WTC11 (cell line): Measurements from ENCODE around the gene TMCC1.
"Not testable (repeated sequence)": the region's sequence is repeated elsewhere in the genome, so short reads cannot be mapped to it uniquely, and the experiment has no call there.

Source experiments
- CREM ChIP-seq: sonication (generic); formaldehyde crosslinking; IDR thresholded peaks from 2 replicates; pipeline ENCODE4 v1.8.1; 2022; ENCODE audit warnings: mild to moderate bottlenecking, missing genetic modification reagents, moderate library complexity
- CTCF ChIP-seq: fragments of 200-600 bp; IDR thresholded peaks from 2 replicates; pipeline ENCODE4 v1.8.0; 2022; ENCODE audit warnings: antibody characterized with exemption
- E2F4 ChIP-seq: sonication (generic); formaldehyde crosslinking; IDR thresholded peaks from 2 replicates; pipeline ENCODE4 v1.8.1; 2022; ENCODE audit warnings: low read depth, mild to moderate bottlenecking, moderate library complexity, missing genetic modification reagents, borderline replicate concordance
- FOXJ3 ChIP-seq: sonication (generic); formaldehyde crosslinking; IDR thresholded peaks from 2 replicates; pipeline ENCODE4 v1.9.0; 2021; ENCODE audit warnings: missing genetic modification reagents, mild to moderate bottlenecking, borderline replicate concordance
- JUN ChIP-seq: sonication (generic); formaldehyde crosslinking; IDR thresholded peaks from 2 replicates; pipeline ENCODE4 v1.8.0; 2023; ENCODE audit warnings: mild to moderate bottlenecking, missing genetic modification reagents
- NFYB ChIP-seq: sonication (generic); formaldehyde crosslinking; conservative IDR thresholded peaks from 2 replicates; pipeline ENCODE4 v1.8.0; 2022; ENCODE audit warnings: low read depth, missing genetic modification reagents
- PREB ChIP-seq: sonication (generic); formaldehyde crosslinking; IDR thresholded peaks from 2 replicates; pipeline ENCODE4 v1.8.1; 2022; ENCODE audit warnings: mild to moderate bottlenecking, missing genetic modification reagents, moderate library complexity, borderline replicate concordance
- ZNF121 ChIP-seq: sonication (generic); formaldehyde crosslinking; IDR thresholded peaks from 2 replicates; pipeline ENCODE4 v1.8.0; 2023; ENCODE audit warnings: missing genetic modification reagents
- ZNF263 ChIP-seq: sonication (generic); formaldehyde crosslinking; IDR thresholded peaks from 2 replicates; pipeline ENCODE4 v1.8.1; 2022; ENCODE audit warnings: low read depth, mild to moderate bottlenecking, moderate library complexity, missing genetic modification reagents
- TF ChIP-seq, protein P1 (sequence below): sonication (generic); formaldehyde crosslinking; IDR thresholded peaks from 2 replicates; pipeline ENCODE4 v1.8.0; 2022; ENCODE audit warnings: mild to moderate bottlenecking, missing genetic modification reagents
- TF ChIP-seq, protein P2 (sequence below): sonication (generic); formaldehyde crosslinking; IDR thresholded peaks from 2 replicates; pipeline ENCODE4 v1.8.0; 2023; ENCODE audit warnings: missing genetic modification reagents
- TF ChIP-seq, protein P3 (sequence below): sonication (generic); formaldehyde crosslinking; IDR thresholded peaks from 2 replicates; pipeline ENCODE4 v1.8.0; 2022; ENCODE audit warnings: mild to moderate bottlenecking, missing genetic modification reagents

DNA sequence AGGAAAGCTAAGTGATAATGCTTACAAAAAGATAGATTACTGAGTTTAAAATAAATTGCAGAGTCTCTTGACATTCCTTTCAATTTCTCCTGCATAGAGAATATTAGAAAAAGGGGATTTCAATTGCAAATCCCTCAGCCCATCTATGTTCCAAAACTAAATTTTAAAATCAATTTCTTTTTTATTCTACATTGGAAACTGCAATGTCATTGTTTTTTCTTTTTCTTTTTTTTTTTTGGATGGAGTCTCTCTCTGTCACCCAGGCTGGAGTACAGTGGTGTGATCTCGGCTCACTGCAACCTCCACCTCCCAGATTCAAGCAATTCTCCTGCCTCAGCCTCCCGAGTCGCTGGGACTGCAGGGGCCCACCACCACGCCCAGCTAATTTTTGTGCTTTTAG lies 15.7 kb upstream of the TMCC1 start:
- TF ChIP-seq, protein P1, sequence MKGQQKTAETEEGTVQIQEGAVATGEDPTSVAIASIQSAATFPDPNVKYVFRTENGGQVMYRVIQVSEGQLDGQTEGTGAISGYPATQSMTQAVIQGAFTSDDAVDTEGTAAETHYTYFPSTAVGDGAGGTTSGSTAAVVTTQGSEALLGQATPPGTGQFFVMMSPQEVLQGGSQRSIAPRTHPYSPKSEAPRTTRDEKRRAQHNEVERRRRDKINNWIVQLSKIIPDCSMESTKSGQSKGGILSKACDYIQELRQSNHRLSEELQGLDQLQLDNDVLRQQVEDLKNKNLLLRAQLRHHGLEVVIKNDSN = not testable (repeated sequence)
- TF ChIP-seq CTCF; FOXJ3; PREB; ZNF121 (CRISPR knock-in tag); CREM (CRISPR knock-in tag); JUN (CRISPR knock-in tag); E2F4 (CRISPR knock-in tag); ZNF263 (CRISPR knock-in tag); NFYB (CRISPR knock-in tag): not testable (repeated sequence)
- TF ChIP-seq, protein P2, sequence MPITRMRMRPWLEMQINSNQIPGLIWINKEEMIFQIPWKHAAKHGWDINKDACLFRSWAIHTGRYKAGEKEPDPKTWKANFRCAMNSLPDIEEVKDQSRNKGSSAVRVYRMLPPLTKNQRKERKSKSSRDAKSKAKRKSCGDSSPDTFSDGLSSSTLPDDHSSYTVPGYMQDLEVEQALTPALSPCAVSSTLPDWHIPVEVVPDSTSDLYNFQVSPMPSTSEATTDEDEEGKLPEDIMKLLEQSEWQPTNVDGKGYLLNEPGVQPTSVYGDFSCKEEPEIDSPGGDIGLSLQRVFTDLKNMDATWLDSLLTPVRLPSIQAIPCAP (CRISPR knock-in tag) = not testable (repeated sequence)
- TF ChIP-seq, protein P3, sequence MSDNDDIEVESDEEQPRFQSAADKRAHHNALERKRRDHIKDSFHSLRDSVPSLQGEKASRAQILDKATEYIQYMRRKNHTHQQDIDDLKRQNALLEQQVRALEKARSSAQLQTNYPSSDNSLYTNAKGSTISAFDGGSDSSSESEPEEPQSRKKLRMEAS = not testable (repeated sequence)
